GM18499 (cell line): ENCODE data around the gene ATP6V0C.
"Not testable (repeated sequence)": the region's sequence is repeated elsewhere in the genome, so short reads cannot be mapped to it uniquely, and the experiment has no call there.

Experiments used
- ATAC-seq: cut with Tn5 transposase; IDR thresholded peaks from one replicate; pipeline ENCODE4 v1.9.1; 2021; ENCODE audit warnings: moderate number of reproducible peaks; ENCODE audit not compliant: insufficient read depth, unreplicated experiment

The ATP6V0C gene

DNA sequence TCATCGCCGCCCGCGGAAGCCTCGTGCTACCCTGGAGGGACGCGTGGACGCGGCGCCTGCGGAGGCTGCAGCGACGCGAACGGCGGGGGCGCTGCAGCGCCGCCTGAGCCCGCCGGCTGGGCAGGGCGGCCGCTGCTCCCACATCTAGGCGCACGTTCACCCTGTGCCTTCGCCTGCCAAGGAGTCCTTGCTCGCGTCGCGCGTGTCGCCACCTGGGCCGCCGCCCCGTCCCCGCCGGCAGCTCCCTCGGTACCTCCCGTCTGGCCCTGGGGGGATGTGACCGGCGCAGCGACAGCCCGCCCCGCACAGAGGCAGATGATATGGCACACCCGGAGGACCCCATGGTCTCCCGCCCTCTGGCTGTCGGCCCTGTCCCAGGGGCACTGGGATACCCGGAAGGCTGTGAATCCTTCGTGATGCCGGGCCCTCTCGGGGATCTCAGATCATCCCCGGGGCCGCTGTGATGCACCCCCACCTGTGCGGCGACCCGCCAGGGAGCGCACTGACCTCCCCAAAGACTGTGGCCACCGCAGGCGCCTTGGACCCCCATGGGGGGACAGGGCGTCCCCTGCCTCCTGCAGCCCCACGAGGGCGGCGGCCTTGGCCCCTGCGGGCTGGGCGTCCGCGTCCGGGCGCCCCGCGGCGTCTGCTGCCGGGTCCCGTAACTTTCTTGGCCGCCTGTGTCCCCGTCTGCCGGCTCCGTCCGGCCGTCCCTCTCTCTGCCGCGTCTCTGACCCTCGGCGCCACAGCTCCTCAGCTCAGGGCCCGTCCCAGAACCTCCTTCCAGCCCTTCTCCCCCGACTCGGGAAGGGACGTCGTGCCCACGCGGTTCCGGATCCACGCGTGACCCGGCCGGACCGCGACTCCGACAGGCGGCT is 39.5 kb upstream of the ATP6V0C start:
- no peak for ATAC-seq

DNA sequence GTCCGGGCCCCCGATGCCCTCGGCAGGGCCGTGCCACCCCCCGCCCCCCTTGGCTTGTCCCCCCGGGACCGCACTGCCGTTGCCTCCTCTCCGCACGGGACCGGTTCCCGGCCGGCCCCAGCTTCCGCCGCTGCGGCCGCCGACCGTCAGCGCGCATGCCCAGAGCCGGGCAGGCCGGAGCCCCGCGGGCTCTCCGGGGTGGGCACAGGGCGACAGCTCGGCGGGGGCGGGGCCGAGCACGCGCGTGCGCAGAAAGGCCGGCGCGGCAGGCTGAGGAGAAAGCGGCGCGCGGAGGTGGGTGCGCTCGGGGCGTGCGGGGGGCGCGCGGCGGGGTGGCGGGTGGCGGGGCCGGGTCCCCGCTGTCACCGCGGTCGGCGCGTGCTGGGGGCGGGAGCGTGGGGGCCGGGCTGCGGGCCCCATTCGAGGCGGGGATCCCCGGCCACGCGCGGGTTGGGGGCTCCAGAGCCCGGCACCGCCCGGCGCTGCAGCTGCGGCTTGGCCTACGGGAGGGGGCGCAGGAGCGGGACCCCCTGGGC is 38.8 kb upstream of the ATP6V0C start, which contains the start of gene TBC1D24:
Gene TBC1D24 (plus strand): TSS at position 251 of the 536 bp plus-strand sequence. CDS start 21,022 bp downstream, outside the sequence.
- ATAC-seq = no peak

DNA sequence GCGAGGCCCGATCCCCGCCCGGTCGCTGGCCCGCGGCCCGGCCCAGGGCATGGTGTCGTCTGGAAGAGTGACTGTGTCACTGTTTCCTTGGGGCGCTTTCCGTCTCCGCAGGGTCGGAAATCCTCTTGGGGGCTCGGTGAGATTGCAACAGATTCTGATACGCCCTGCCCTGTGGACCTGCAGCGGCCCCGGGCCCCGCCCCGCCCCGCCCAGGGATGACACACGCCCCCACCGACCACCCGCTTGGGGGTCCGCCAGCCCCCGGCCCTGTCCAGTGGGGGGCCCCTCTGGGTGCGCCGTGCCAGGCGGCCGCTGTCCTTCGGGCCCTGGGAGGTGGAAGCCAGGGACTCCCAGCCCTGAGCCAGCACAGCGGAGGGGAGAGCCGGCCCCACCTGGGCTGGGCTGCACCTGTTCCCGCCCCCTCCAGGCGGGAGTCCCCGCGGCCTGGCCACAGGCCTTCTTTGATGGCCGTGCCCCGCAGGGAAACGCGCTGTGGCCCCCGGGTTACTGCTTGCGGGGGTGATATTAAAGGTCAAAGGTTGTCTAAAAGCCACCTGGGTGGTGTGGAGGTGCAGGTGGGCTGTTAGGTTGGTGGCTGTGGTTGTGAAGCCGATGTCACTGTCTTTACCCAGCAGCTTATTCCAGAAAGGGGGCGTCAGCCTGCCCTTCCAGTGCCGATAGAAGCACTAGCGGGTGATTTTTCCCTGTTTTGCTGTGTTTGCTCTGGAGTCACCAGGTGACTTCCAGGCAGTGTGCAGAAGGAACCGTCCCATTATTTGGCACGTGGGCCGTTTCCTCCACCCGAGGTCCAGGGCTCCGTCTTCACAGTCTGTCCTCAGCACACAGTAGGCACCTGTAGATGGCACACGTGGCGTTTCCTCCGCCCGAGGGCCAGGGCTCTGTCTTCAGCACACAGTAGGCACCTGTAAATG is 38.1 kb upstream of the ATP6V0C start:
- no peak for ATAC-seq

DNA sequence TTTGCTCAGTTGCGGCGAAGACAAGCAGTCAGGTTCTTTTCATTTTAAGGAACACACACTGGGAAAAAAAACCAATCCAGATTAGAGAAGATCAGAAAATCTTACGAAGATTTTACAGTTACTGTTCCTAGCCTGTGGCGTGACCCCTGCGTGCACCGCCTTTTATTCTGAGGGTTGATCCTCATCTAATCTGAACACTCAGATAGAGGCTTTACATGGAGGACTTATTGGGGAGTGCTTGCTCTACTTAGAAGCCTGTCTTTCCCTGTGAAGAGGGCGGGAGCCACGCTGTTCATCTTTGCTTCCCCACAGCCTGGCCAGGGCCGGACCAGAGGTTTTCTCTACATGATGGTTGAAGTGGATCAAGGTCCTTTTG is 37.4 kb upstream of the ATP6V0C start:
- no peak for ATAC-seq

DNA sequence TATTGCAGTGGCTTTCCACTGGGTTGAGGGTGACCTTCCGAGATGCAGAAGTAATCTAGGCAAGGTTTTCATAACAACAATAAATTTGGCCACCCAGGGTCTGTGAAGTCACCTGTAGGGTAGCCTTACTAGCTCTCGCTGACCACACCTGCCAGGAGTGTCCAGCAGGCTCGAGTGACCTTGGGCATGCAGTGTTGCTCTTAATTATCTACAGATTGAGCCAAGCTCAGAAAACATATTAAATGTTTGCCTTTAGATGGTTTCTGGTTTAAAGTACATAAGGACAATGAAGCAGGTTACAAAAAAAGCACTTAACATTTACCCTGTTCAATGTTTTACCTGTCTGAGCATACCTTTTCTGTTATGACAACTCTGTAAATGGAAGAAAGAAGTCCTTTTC is 37.0 kb upstream of the ATP6V0C start:
- no peak for ATAC-seq

DNA sequence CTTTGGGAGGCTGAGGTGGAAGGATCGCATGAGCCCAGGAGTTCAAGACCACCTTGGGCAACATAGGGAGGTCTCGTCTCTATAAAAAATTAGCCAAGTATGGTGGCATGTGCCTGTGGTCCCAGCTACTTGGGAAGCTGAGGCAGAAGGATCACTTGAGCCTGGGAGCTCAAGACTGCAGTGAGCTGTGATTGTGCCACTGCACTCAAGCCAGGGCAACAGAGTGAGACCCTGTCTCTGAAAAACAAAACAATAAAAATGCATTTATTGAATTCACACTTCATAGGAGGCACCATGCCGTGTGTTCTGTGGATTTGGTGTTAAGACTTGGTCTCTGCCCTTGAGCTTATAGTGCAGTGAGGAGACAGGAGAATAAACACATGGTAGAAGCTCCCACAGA is 36.4 kb upstream of the ATP6V0C start:
- ATAC-seq = no peak

DNA sequence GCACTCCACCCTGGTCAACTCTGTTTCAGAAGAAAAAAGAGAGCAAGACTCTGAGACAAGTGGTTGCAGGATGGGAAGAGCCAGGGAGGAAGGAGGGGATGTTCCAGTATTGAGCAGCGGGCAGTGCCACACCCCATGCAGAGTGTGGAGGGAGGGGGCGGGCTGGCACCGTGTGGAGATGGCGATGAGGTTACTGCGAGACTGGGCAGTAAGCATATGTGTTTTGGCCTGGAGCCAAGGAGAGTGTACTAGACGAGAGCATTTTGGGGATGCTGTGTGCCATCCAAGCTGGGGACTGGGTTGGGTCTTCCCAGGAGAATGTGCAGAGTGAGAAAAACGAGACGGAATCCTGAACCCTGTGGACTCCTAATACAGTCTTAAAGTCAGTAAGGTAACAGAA is 35.5 kb upstream of the ATP6V0C start:
- no peak for ATAC-seq

DNA sequence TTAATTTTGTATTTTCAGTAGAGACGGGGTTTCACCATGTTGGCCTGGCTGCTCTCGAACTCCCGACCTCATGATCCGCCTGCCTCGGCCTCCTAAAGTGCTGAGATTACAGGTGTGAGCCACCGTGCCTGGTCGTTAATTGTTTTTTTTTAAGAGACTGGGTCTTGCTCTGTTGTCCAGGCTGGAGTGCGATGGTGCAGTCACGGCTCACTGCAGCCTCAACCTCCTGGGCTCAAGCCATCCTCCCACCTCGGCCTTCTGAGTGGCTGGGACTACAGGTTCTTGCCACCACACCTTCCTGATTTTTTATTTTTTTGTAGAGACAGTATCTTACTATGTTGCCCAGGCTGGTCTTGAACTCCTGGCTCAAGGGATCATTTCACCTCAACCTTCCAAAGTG is 33.8 kb upstream of the ATP6V0C start:
- ATAC-seq = not testable (repeated sequence)

DNA sequence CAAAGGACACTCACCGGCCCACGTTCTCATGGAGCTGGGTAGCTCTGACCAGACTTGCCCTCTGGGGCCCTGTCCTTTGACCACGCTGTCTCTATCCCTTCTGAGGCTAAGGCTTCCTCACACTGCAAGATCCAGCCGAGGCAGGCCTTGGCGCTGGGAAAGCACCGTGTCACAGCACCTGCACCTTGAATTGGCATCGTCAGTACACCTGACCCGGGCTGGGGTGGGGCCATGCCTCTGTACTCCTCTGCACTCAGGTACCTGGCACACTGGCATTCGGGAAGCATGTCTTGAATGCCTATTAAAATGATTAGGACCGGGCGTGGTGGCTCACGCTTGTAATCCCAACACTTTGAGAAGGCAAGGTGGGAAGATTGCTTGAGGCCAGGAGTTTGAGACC is 32.8 kb upstream of the ATP6V0C start:
- no peak for ATAC-seq

DNA sequence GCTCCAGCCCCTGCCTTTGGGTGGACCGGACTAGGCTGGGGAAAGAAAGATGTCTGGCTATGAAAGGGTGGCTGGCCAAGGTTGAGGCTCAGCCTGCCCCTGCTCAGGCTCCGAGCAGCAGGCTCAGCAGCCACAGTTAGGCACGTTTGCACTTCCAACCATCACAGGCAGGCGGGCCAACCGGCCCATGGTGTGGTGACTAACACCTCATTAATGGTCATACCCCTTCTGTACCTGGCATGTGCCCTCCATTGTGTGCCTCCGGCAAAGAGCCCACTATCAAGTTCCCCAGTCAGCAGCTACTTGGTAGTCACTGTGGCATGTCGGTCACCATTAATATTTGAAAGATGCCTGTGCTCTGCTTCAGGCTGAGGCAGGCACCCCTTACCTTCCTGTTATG is 32.1 kb upstream of the ATP6V0C start:
- no peak for ATAC-seq

DNA sequence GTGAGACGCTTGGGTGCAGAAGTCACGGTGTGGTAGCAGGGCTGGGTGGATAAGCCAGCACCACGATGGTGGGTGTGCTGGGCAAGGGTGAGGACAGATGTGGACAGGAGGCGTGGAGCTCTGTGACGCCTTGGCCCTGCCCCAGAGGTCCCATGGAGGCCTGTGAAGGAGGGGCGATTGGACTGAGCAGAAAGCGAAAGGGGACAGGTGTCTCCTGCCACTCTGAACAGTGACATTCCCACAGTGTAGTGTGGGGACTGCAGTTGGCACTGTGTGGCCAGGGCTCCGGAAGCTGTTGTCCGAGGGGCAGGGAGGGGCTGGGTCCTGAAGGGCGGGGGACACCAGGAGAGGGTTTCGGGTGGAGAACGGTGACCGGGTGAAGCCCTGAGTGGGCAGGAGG is 31.5 kb upstream of the ATP6V0C start:
- ATAC-seq = no peak

DNA sequence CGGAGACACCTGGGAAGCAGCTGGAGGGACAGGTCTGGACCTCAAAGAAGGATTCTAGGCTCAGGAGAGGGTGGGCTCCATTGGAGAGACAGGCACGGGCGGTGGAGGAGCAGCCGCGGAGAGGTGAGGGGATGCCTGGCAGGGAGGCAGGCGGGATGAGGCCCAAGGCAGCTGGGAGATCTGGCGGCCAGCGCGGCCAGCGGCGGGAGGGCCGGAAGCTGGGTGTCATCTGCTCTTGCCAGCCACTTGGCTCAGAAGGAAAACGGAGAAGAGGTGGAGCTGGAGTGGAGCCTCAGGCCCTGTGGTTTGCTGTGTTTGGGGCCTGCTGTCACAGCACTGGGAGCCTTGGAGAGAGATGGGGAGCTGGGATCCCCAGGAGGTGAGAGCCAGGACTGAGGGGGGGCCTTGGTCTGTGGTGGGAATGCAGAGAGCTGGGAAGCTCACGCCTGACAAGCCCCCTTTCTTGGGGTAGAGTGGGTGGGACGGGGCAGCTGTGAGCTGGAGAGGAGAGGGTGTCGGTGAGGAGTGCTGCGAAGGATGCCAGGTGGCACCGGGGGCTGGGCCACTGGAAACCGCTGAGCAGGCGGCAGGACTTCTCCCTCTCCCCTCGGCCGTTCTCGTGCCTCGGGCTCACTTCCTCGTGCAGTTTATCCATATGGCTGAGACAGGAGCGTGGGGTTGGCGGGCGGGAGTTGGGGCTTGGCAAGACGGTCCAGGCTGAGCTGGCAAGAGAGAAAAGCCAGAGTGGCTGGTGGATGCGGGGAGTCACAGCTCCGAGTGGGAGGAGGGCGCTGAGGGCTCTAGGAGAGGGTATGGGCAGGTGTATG is 30.8 kb upstream of the ATP6V0C start:
- no peak for ATAC-seq

DNA sequence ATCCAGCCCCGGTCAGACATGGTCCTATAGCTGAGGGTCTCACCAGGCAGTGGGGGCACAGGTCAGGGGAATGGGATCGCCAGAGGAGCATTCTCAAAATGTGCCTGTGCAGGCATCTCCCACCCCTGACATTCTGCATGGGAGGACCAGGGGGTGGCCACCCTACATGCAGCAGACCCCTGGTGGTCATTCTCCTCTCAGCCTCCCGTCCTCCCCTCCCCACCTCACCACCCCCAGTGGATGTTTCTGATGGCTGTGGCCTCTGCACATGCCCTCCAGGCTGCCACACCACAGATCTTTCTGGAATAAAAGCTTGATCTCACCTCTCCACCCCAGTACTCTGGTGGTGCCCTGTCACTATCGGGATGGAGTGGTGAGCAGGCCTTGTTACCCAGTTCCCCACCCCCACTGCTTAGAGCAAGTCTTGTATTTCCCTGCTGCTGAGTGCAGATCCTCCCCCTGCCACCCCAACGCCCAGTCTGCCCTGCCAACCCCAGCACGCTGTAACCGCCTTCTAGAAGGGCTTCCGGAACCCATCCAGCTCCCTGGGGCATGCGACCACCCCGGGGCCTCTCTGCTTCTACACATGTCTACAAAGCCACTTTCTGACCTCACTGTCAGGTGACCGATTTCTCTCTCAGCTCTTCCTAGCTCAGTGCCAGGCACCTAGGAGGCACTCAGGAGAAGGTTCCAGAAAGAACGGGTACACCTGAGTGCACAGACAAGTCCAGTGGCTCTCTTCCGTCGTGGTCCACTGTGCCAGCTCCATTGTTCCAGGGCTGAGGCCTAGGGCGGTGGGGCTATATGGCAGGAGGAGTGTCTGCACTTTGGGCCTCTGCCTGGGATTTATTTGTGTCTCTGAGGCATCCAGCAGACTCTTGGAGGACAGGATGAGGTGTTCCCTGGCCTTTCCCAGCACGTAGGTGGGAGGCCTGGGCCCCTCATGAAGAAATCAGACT is 29.5 kb upstream of the ATP6V0C start:
- no peak for ATAC-seq

DNA sequence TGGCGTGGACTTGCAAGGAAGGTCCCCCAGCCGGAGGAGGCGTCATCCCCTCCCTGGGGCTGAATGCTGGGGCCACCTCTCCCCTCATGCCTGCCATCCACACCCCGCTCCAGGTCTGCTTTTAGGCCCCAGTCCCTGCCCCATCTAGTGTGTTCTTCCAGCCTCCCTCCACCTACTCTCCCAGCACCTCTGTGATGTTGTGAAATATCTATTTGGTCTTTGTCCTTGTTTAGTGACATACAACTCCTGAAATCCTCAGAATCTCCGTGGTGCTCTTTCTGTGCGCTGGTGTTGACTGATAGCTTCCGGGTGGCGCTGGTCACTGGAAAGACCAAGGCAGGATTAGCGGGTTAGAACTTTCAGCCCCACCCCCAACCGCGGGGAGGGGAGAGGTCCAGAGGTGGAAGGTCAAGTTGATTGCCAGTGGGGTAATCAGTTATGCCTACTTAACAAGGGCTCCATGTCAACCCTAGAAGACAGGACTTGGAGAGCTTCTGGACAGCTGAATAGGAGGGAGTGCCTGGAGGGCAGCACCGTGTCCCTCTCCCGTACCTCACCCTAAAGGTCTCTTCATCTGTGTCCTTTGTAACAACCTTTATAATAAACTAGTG is 28.7 kb upstream of the ATP6V0C start:
- ATAC-seq = no peak

DNA sequence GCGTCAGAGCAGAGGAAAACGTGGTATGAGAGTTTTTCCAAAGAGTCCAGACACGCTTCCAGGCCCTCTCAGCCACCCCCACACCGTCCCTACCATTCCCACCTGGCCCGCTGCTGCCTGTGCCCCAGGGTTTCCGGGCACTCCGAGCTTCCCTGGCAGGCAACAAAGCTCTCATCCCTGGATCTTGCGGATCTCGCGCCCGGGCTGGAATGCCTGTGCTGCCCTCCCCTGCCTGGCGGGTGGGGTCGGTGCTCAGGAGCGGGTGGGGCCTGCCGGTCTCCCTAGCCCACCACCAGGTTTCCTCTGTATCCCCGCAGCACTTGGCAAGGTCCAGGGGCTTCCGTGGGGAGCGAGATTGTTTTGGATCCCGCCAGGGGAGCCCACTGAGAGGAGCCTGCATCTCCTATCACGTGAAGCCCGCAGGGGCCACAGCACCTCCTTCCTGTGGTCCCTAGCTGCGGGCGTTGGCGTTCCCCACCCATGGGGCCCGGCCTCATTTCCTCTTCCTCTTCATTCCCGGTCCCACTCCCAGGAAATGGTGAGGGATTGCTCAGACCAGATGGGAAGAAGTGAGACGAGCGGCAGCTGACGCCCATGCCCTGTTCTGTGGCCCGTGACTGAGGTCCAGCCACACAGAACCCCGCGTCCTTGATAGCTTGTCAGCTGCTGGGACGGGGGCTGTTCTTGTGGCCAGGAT is 27.8 kb upstream of the ATP6V0C start:
- ATAC-seq = no peak

DNA sequence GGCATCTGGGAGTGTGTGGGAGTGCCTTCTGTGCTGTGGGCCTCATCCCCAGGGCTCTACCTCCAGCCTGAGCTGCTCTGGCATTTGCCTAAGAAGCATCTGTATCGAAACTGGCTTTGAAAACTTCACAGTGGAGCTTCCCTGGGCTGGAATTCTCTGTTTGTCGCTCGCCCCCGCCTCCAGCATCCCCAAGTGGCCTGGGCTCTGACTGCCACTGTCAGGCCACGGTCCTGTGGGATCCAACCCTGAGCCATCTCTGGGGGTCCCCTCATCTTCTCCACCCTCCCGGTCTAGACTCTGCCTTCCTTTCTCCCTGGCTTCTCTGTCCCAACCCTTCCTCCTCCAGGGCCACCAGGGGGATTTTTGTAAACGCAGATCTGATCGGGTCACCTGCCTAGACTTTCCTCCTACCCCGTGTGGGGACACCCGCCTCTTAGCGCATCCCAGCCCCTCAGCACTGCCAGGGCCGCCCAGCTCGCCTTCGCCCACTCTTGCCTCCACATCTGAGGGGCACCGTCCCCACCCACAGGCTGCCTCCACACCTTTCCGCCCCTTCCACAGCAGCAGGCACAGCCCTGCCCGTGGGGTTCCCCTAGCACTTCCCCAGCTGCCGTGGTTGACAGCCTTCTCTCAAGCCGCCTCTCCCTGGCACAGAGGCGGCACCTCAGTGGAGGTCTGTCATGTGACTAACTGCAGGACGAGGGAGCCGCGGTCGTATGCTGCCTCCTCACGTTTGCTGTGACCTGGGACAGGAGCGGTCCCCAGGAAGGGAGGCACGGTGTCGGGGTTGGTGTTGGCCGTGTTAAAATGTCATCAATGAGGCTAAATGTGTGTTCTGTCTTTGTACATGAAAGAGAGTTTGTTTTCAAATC is 26.9 kb upstream of the ATP6V0C start:
- no peak for ATAC-seq

DNA sequence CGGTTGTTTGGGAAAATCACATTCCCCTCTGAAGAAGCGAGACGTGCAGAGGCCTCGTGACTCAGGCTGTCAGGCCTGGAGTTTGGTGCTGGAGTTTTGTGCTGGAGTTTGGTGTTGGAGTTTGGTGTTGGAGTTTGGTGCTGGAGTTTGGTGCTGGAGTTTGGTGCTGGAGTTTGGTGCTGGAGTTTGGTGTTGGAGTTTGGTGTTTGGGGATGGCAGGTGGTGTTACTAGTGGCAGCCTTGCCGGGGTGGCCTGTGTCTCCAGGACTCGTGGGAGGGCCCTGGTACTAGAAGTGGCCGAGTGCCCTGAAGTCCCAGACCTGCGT is 26.3 kb upstream of the ATP6V0C start:
- no peak for ATAC-seq
